Brain microvascular endothelial cell (primary cell): ENCODE data around the gene PLCD1.
"Not testable (repeated sequence)": the region's sequence is repeated elsewhere in the genome, so short reads cannot be mapped to it uniquely, and the experiment has no call there.

ENCODE experiments used
- DNase-seq: peaks from one replicate; pipeline ENCODE4 v3.0.0-alpha.2; 2020
- H3K27ac ChIP-seq: fragments of 250-450 bp; sonication (Bioruptor Pico); 2 replicates; pipeline ENCODE4 v1.5.1; 2020; ENCODE audit warnings: mild to moderate bottlenecking, moderate library complexity
- H3K27me3 ChIP-seq: fragments of 250-450 bp; sonication (Bioruptor Pico); replicated peaks from 2 replicates; pipeline ENCODE4 v1.5.1; 2020; ENCODE audit warnings: mild to moderate bottlenecking
- H3K36me3 ChIP-seq: fragments of 250-450 bp; sonication (Bioruptor Pico); replicated peaks from 2 replicates; pipeline ENCODE4 v1.5.1; 2020; ENCODE audit warnings: mild to moderate bottlenecking
- H3K4me3 ChIP-seq: 2 replicates; pipeline ENCODE4 v1.5.1; 2011; ENCODE audit warnings: low read depth, mild to moderate bottlenecking, control low read depth, low read length, moderate library complexity
- CTCF ChIP-seq: IDR thresholded peaks from 2 replicates; pipeline ENCODE4 v1.5.1; 2011; ENCODE audit warnings: low read depth, mild to moderate bottlenecking, moderate library complexity, low read length, control low read depth, inconsistent platforms; ENCODE audit errors: missing control alignments
- in situ Hi-C: cut with HindIII; loops from 2 replicates; pipeline ENCODE4 v1.10.0; 2017; ENCODE audit warnings: low sequenced_read_pairs, low pct_ligation_motif_present

Gene PLCD1

GRCh38 chr3:37979541-37980461 lies 49.6 kb downstream of the PLCD1 start:
- H3K36me3 ChIP-seq, result peaks cover 10% of the 10 kb centered on the region
- TF ChIP-seq CTCF, result no peak
- in situ Hi-C loops, result no loop called here

GRCh38 chr3:37974121-37975083 lies 55.0 kb downstream of the PLCD1 start:
- in situ Hi-C loops, result no loop called here

More at GRCh38 chr3:37979541-37980461, 49.6 kb downstream of the PLCD1 start:
- DNase-seq, result no peak
- H3K27ac ChIP-seq, result no peak overlapping the region
- no peak overlapping the region for H3K4me3 ChIP-seq
- H3K27me3 ChIP-seq, result no peaks in the 10 kb centered on the region

GRCh38 chr3:37973246-37974054 lies 56.0 kb downstream of the PLCD1 start:
- in situ Hi-C loops, result no loop called here
- H3K36me3 ChIP-seq, result peaks cover 8% of the 10 kb centered on the region
- H3K27me3 ChIP-seq, result no peaks in the 10 kb centered on the region
- no peak for TF ChIP-seq CTCF
- no peak overlapping the region for H3K27ac ChIP-seq
- no peak for DNase-seq
- no peak overlapping the region for H3K4me3 ChIP-seq

More at GRCh38 chr3:37974121-37975083, 55.0 kb downstream of the PLCD1 start:
- Histone ChIP-seq H3K4me3 (no peak overlapping the region), H3K27me3 (no peaks in the 10 kb centered on the region), H3K27ac (no peak overlapping the region), H3K36me3 (peaks cover 8% of the 10 kb centered on the region)
- peak; percentile 90 for TF ChIP-seq CTCF
- DNase-seq, result peak; percentile 59

- in situ Hi-C loops, H3K27me3 ChIP-seq, H3K27ac ChIP-seq, H3K4me3 ChIP-seq, DNase-seq, H3K36me3 ChIP-seq: not testable (repeated sequence)
These were observed 57.4 kb downstream of the PLCD1 start for GRCh38 chr3:37972056-37972455.

- H3K27ac ChIP-seq, result no peak overlapping the region
- no peak for DNase-seq
- no peak overlapping the region for H3K4me3 ChIP-seq
- H3K27me3 ChIP-seq, result no peaks in the 10 kb centered on the region
- in situ Hi-C loops, result no loop called here
- TF ChIP-seq CTCF, result no peak
- H3K36me3 ChIP-seq, result peaks cover 7% of the 10 kb centered on the region
These were observed 58.0 kb downstream of the PLCD1 start for GRCh38 chr3:37971467-37971866.
